Dedifferentiated amniotic fluid mesenchymal stem cell (primary cell): Measurements from ENCODE around the gene TIAM2.
"Not testable (repeated sequence)": the region's sequence is repeated elsewhere in the genome, so short reads cannot be mapped to it uniquely, and the experiment has no call there.

ENCODE experiments used
- DNase-seq: peaks from one replicate; pipeline ENCODE4 v3.0.0-alpha.2; 2016; ENCODE audit errors: extremely low spot score

Gene TIAM2

DNA sequence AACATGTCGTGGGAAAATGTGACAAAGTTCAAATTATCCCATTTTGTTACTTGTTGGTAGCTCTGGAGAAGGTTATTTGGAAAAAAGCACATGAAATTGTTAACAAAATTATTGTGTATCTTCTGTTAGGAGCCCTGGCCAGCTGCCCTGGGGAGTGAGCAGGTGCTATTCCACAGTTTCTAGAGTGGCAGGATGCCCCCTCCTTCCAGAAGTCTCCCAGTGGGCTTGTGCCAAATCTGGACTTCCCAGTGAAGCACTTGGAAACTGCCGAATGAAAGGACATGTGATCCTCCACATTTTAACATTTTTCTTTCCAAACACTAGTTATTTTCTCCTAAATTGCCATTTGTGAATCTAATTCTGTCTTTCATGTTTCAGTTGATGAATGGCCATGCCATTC, 201.8 kb downstream of the TIAM2 start:
- no peak for DNase-seq

DNA sequence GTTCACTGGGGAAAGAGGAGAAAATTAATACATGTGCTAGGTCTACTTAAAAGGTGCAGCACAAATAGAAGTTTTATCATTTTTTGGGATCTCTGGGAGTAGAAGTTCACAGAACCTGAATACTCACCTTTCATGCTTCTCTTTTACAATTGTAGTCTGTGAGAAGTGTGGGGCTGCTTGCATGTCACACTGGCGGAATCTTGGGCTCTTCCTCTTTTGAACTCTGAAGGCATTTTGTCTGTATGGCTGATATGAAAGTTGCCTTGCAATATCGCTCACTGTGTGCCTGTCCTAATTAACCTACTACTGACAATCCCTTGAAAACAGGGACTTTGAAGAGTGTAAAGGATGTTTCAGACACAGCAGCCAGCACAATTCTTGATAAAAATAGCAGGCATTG, 202.8 kb downstream of the TIAM2 start:
- no peak for DNase-seq

DNA sequence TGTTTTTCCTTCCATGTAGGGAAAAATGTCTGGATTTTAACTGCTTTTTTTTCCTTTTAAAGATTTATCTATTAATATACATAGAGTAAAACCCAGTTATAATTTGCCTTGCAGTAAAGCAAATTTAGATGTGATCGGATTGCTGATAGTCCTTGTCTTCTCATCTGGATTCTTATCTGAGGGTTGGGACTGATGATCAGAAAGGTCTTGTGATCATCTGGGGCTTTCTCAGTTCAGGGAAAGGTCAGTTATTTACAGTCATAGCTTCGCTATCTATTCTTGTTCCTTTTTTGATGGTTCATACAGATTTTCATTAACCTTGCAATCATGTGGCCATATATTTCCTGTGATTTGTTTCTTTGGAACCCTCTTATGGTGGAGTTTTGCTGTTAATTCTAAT, 204.9 kb downstream of the TIAM2 start:
- no peak for DNase-seq

DNA sequence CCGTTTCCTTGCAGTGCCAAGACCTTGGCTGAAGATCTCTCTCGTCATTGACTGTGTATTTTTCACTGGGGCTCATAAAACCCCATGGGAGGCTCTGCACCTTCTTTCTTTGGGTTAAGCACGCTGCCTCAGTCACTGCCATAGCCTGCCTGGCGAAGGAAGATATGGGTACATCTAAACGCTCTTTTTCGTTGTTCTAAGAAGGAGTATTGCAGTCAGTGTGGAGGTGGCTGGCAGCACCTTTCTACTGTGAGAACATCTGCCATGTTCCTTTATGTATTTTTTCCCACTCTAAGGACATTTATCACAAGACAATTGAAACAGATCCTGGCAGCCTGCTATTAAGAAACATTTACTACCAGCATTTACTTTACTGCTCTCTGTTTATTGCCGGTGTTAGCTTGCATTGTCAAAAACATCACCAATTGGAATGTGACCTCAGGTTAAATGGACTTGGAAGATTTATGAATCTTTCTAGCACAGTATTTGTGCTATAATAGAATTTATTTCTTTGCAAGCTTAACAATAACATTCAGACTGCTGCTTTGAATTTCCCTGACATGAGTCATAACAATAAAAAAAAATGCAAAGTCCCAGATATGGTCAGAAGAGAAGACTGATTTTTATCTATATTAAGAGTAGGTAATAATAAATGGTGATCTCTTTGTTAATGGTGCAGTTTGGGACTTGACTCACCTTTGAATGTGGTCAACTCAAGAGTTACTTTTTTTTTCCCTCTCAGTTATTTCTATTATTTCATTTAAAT, 206.5 kb downstream of the TIAM2 start:
- peak; percentile 68 for DNase-seq

DNA sequence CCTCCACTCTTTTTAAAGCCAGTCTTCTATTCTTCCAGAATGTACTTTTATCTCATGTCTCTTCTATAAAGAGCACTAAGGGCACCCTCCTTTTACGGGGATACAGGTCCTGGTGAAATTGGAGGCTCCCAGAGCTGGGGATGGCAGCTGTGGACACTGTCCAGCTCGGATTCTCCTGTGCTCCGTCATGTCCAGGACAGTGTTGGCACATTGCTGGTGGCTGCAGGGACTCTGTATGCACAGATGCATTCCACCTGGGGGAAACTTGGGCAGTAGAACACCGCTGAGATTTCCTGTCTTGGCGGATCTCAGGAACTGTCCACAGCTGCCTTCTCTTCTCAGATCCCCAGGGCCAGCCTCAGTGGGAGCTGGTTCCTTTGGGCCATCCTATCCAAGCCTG, 212.1 kb downstream of the TIAM2 start:
- no peak for DNase-seq

DNA sequence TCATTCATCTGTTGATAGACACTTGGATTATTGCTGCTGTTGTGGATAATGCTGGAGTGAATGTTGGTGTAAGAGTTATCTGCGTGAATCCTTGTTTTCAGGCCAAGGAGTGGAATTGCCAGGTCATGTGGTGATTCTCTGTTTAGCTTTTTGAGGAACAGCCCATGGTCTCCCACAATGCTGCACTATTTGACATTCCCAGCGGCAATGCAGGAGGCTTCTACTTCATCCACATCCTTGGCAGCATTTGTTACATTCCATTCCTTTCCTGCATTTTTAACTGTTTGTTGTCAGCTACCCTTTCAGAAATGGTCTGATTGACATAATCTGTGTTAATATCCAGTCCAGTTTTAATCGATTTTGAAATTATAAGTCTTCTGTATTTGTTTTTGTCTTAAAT, 217.0 kb downstream of the TIAM2 start:
- DNase-seq: no peak

DNA sequence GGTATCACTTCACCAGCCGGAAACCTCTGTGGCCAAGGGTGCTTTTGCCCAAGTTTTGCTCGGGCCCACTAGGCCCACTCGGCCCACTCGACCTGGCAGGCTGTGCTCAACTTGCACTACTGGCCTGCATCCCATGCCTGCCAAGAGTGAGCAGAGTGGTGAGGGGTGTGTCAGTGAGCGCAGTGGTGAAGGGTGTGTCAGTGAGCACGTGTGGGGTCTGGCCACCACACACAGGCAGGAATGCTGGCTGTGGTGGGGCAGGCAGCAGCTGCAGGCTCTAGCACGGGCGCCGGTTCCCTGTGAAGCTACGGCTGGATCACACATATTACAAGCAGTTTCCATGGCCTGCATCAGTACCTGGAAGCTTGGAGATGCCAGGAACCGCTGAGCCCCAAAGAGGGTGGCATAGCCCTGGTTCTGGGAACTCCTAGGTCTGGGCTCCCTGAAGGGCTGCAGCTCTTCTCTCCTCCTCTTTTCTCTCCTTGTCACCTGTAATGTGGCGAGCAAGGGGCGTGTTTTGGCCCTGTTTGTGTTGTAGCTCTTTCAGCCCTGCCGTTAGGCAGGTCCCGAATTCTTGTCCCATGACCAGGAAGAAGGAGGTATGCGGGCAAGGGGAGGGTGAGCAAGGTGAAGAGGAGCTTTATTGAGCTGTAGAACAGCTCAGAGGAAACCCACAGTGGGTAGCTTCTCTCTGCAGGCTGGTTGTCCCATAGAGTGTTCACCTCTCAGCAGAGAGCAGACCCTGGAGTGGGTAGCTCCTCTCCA, 217.7 kb downstream of the TIAM2 start:
- DNase-seq: no peak

DNA sequence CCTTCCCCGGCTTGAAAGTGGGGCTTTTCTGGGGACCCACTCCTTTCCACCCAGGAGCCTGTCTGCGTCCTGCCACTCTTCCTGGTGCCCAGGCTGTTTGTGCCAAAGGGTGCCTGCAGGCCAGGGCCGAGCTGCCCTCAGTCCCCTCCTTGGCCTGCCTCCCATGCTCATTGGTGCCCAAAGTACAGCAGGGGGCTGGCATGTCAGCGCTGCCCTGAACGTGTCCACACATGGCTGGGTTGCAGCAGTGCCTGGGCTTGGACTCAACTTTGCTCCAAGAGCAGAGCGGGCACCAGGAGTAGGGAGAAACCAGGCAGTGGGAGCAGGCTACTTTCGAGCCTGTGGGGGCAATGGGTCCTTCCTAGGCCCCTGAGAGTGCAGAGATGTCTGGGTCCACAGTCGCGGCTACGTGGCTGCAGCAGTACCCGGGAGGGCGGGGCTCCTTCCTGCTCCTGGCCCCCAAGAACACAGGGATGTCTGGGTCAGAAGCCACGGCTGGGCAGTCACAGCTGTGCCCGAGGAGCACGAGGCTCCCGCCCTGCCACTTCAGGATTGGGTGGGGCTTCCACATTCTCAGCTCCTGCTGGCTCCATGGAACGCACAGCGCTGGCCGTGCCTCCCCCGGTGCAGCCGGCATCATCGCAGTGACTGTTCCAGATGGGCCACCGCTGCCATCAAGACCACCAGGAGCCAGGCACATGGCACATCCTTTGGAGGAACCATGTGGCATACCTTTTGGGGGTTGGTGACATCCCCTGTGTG, 218.7 kb downstream of the TIAM2 start:
- DNase-seq: no peak

DNA sequence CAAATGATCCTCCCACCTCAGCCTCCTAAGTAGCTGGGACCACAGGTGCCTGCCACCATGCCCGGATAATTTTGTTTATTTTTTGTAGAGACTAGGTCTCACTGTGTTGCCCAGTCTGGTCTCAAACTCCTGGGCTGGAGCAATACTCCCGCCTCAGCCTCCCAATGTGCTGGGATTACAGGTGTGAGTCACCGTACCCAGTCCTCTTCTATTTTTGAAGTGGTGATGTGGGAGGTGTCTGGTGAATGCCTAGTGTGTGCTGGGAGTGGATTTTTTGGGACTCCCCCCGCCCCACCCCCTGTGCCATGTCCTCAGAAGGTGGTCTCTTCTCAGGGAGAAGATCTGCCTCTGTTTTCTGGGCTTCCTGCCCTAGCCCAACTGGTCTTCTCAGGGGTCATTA, 220.8 kb downstream of the TIAM2 start:
- DNase-seq: no peak

DNA sequence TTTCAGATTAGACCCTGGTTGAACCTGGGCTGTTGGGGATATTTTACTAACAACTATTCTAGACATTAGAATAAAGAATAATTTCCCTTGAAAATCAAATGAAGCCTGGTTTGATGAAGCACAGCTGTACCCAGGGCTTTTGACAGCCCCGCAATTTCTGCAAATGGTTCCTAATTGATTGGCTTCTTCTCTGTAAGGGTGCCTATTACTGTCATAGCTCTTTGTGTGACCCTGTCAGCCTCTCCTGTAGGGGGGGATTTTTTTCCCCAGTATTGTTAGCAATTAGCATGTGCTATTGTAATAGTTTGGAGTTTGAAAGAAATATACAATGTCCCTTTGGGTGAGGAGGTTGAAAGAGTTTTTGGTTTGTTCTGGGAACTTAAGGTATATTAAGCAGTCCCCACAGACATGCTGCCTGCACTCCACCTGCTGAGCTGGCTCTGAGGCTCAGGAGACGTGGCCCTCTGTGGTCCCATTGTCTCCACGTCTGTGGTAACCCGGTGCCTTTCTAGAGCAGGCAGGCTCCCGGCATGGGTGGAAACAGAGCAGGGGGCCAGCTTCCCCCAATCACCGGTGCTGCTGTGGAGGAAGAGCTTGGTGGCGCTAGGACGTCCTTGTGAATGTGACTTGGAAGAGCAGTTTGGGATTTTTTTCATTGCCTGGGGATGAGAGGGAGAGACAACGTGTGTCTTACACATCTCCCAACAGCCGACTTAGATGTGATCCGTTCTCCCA, 221.4 kb downstream of the TIAM2 start:
- no peak for DNase-seq

DNA sequence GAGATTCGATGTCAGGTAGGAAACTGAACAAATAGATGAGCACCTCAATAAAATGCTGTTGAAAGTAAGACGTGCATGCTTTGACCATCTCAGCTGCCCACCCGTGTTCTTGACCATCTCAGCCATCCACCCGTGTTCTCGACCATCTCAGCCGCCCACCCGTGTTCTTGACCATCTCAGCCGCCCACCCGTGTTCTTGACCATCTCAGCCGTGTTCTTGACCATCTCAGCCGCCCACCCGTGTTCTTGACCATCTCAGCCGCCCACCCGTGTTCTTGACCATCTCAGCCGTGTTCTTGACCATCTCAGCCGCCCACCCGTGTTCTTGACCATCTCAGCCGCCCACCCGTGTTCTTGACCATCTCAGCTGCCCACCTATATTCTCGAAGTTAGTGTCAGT, 223.6 kb downstream of the TIAM2 start:
- not testable (repeated sequence) for DNase-seq

DNA sequence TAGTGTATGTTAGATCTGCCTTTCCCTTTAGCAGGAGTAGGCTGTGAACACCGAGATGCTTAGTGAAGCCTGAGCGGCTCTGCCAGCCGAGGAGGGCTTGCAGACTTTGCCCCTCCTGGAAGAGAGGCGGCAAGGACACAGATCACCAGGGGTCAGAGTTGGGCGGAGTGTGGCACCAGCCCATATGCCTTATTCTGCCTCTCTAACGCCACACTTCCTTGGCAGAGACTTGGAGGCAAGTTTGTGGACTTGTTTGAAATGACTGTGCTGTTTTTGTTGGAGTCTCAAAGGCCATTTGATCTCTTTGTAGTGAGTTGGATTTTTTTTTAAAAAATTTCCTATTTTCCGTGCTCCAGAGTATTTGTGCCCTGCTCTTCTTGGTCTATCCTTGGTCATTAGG, 224.2 kb downstream of the TIAM2 start:
- no peak for DNase-seq

DNA sequence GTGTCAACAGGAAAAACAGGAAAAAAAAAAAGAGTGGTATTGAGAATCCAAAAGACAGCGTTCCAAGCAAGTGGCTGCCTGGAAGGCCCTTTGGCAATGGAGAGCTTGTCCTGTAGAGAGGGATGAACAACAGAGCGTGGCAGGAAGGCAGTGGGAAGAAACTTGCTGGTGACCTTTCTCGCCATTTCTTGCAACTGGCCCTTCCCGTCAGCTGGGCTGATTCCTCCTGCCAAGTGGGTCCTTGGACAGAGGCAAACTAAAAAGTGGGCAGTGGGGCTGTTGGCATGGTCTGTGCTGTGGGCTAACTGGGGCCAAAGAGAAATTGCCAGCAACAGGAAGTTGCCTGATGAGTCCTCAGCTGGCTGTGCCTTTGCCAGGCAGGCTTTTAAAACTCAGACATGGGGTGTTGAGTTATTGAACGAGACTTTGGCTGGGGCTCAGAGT, 224.8 kb downstream of the TIAM2 start:
- DNase-seq: no peak

DNA sequence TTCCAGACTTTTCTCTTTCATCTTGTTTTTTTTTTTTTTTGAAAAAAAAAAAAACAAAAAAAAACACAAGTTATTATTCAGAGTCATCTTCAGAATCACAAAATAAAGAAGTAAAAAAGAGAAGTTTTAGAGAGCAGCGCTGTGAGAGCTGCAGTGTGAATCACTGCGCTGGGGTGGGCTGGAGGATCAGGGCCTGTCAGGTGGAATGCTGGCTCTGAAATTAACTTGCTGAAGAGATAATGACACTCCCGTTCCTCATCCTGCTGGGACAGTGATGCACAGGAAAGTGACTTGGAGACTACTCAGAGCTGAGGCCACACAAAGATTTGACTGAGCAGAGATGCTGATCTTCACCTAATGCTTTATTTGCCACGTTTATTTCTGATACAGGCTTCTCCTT, 226.0 kb downstream of the TIAM2 start:
- DNase-seq: no peak

DNA sequence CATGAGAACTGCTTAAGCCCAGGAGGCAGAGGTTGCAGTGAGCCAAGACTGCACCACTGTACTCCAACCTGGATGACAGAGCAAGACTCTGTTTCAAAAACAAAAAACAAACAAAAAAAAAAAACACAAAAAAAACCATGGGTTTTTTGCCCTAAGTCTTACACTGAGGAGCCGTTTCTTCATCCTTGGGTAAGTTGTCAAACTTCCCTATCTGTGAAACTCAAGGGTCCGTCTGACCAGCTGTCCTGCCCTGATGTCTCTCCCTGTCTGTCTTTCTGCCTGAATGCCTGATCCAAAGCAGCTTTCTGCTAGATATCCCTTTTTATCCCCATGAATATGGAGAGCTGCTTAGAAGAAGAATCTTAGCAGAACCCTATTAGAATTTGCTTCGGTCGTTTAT, 227.4 kb downstream of the TIAM2 start:
- no peak for DNase-seq

DNA sequence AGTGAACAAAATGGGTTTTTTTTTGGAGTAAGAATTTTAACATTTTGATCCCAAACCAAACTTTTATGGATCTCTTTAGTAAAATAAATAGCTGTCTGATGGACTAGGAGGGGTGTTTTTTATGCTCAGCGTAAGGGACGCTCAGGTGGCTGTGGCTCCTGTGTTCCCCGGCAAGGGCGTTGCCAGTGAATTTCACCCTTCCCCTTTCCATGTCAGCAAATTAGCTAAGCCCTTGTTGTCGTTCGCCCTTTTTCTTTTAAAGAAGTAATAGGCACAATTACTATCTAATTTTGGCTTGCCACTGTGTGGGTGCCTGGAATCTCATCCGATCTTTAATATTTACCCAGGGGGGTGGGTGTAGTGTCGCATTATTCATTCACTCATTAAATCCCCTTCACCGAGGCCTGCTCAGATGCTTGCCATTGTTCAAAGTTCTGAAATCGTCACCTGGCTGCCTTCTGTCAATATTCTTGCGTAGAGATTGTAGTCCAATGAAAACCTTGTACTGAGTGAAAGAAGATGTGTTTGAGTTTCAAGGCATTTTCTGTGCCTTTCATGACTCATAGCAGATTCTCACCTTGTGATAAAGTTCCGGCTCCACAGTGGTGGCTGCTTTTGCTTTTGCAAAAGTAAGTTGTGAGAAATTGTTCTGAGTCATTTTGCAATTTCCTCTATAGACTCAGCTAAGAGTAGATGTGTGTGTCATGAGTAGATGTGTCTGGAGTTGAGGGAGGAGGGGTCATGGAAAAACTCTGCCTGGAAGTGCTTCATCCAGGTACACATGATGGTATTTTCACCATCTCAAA, 228.7 kb downstream of the TIAM2 start:
- DNase-seq: peak; percentile 26

DNA sequence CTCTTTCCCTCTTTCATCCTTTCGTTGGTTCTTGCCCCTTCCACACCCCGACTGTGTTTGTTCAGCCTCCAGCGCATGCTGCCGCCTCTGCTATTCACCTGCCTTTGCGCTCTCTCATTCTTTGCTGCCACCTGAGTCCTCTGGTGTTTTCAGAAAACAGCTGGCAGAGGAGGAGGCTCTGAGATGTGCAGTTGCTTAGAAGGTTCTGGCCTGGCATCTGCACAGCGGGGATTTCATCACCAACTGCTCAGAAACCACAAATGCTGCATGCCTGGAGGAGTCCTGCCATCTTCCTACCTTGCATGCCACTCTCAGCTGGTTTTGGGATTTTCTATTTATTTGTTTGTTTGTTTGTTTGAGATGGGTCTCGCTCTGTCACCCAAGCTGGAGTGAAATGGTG, 229.5 kb downstream of the TIAM2 start:
- DNase-seq: no peak

DNA sequence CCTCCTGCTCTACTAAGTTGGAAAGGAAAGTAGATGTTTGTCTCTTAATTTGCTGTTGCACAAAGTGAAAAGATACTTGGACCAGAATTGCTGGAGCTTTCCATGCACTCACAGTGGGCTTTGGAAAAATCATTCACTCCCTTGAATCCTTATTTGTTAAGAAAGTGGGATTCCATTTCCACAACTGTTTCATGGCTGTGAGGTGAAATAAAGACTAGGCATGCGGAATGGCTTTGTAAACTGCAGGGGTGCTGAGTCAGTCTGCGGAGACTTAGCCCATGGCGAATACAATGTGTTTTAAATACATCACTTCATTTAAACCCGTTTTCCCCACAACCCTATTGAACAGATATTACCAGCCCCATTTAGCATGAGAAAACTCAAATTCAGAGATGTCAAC, 231.9 kb downstream of the TIAM2 start:
- DNase-seq: no peak

DNA sequence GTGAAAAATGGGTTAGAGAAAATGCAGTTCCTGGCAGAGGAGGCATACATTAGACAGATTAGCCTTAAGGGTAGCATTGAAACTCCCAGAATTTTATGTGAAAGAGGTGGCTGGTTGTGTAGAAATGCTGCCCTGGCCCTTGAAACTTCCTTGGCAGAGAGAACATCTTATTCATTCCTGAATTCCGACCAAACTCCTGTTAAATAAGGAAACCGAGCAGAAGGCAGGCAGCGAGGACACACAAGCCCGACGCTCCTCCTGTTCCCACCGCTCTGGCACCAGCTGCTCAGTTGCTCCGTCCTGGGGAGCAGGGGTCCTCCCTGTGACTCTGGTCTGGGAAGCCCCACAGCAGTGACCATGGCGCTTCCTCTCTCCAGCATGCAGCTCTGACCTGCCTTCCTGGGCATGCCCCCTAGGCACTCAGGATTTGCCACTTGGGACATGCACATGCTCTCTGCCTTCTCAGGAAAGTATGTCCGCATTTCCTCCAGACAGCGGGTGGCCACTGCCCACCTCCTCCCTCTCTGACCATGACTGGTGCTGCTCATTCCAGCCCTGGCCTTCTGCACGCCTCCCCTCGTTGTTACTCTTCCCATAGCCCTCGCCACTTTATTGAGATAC, 233.5 kb downstream of the TIAM2 start:
- DNase-seq: no peak

DNA sequence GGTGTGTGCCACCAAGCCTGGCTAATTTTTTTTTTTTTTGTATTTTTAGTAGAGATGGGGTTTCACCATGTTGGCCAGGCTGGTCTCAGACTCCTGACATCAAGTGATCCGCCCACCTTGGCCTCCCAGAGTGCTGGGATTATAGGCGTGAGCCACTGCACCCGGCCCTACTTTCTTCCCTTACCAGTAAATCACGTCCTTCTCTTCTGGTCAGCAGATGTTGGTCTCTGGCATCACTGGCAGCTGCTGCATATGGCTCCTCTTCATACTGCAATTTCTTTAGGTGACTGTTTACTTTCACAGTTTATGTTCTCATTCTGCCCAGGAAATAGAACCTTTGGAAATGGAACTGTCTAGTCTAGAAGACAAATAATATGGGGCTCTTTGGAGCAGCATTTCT, 235.9 kb downstream of the TIAM2 start:
- DNase-seq: not testable (repeated sequence)

DNA sequence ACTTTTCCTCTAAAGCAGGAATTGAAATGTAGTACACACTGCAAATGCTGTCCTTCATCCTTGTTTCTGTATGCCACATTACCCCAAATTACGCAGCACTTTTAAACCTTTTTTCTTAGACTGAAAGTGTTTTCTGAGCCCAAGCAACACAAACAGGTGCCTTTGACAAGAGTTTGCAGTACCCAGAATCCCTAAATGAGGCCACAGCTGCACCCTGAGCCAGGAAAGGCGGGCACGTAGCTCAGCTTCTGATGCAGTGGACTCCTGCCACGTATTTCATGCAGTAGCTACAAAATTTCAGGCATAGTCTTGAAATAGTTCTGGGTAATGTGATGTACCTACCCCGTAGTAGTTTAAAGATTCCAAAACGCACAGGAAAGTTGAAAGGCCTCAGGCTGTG, 237.7 kb downstream of the TIAM2 start:
- DNase-seq: no peak
